ENCODE data around the gene HCRTR1.

Gene HCRTR1

GRCh38 chr1:31626223-31627207 is 9.0 kb downstream of the HCRTR1 start:
- DNase-seq (ENCODE audit: low read depth, low spot score): no peak

DNA sequence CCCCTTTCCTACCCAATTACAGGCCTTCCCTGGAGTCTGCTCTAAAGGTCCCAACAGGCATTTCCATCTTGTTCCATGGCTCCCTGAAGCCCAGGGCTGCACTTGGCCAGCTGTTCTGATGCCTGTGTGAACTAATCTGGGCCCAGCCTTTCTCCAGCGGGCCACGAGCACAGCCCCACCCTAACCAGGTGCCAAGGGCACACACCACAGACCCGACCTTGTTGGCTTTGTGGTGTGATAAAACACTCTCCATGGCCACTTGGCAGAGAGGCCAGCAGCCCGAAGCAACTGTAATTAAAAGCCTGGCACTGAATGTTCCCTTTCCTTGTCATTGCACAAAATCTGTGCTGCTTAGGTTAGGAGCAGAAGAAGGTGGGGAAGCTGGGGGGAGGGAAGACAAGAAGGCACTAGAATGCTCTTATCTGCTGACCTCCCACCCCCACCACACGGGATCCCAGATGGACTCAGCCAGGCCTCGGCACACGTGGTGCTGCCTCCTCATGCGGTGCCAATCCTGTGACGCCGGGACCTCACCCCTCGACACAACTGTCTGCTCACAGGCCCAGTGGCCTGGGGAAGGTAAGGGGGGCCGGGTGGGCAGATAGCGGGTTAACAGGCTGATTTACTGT is 9.9 kb downstream of the HCRTR1 start:
- no peak for DNase-seq (ENCODE audit: low read depth, low spot score)

DNA sequence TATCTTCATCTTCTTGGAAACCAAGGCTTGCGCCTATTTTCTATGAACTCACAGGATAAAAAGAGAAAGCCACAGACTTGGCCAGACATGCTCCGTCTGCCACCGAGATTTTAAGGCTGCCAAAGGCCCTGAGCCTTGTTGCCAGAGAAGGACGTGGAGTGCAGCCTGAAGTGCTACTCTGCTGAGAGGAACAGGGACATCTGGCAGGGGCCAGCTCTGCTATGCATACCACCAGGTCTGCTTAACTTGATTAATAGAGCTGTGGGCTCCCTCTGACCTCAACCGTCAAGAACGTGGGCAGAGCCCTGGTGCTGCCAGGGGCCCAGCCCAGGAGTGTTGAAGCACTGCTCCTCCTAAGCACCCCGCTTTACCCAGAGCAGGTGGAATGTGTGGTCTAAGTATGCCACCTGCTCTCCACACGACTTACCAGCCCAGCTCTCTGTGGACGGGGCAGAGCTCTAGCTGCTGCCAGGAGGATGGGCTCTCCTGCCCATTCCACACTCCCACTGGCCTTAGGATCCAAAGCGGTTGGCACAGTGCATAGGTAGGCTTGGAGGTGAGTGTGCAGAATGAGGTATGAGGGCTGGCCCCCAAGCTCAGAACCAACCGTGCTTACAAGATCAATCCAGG is 10.6 kb downstream of the HCRTR1 start:
- no peak for DNase-seq (ENCODE audit: low read depth, low spot score)

GRCh38 chr1:31628931-31629556 is 11.6 kb downstream of the HCRTR1 start:
- DNase-seq (ENCODE audit: low read depth, low spot score): no peak

- no peak for DNase-seq (ENCODE audit: low read depth, low spot score)
These were observed 15.2 kb downstream of the HCRTR1 start for GRCh38 chr1:31632649-31633048.

- no peak for DNase-seq (ENCODE audit: low read depth, low spot score)
These were observed 15.6 kb downstream of the HCRTR1 start for GRCh38 chr1:31633117-31633516.

- no peak for DNase-seq (ENCODE audit: low read depth, low spot score)
These were observed 20.6 kb downstream of the HCRTR1 start for GRCh38 chr1:31637915-31638673.

DNA sequence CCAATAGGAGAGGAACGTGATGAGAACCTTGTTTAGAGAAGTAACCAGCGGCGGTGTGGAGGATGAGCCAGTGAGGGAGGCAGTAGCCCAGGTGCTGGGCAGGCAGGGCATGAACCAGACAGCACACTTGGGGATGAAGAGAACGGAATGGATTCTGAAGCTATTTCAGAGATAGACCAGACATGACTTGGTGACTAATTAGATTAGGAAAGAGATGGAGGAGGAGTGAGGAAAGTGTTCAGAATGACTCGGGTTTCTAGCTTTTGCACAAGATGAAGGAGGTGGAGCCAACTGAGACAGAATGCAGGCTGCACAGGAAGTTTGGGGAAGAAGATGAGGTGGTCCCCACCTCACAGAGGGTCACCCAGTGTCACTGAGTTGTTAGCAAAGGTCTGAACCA is 22.1 kb downstream of the HCRTR1 start:
- DNase-seq (ENCODE audit: low read depth, low spot score): no peak

DNA sequence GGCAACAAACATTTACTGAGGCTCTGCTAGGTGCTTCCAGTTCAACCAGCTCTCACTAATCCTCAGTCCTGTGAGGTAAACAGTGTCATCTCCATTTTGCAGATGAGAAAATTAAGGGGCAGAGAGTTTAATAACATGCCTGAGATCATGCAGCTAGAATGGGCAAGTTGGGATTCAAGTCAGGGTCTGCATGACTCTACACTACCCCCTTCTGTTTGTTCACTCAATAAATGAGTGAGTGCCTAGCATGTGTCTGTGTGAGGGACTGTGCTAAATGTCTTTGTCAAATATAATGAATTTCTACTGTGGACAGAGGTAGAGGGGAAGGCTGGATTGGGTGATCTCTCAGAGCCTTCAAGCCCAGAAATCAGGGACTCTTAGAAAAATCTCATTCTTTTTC is 22.7 kb downstream of the HCRTR1 start:
- no peak for DNase-seq (ENCODE audit: low read depth, low spot score)

- DNase-seq (ENCODE audit: low read depth, low spot score): no peak
These were observed 23.5 kb downstream of the HCRTR1 start for GRCh38 chr1:31640964-31641363.

- no peak for DNase-seq (ENCODE audit: low read depth, low spot score)
These were observed 24.9 kb downstream of the HCRTR1 start for GRCh38 chr1:31642366-31642765.

DNA sequence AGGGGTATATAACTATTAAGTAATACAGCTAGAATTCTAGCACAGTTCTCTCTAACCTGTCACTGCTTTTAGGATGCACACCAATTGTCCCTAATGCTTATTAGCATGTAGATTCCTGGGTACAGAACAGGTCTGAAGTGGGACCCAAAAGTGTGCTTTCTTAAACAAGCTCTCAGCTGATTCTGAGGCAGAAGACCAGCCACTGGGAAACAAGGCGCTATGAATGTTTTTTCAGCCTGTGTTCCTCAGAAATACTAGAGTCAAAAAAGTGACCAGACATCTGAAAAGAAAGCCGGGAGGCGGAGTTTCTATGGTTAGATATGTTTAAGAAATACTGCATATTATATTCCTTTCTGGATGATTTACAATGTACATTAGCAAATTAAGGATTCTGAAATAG is 25.4 kb downstream of the HCRTR1 start:
- DNase-seq (ENCODE audit: low read depth, low spot score): no peak

DNA sequence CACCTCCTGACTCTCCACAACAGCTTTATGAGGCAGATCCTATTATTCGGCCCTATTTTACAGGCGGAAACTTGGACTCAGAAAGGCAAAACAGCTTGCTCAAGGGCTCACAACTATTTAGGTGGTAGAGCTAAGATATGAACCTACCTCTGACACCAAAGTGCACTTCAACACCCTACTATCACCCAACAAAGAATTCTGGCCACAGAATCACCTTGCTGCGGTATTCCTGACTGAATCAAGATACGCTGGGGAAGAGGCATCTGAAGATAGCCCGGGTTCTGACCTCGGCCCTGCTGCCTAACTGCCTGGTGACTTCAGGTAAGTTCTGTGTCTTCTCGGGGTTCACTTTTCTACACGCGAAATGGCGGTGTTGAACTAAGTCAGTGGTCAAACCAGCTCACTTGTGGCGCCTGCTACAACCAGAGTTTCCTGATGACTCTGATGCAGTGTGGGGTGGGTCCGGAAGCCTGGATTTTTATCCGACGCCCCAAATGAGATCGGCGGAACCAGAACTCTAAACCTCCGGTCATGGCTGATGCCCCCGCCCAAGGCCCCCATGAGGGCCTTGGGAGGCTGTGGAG is 26.6 kb downstream of the HCRTR1 start:
- DNase-seq (ENCODE audit: low read depth, low spot score): no peak

GRCh38 chr1:31644560-31645273 is 27.2 kb downstream of the HCRTR1 start, which contains the start of gene PEF1:
Gene PEF1 (minus strand): TSS chr1:31644876. CDS start chr1:31644864, 12 bp downstream.
- peak; percentile 99 for DNase-seq (ENCODE audit: low read depth, low spot score)

DNA sequence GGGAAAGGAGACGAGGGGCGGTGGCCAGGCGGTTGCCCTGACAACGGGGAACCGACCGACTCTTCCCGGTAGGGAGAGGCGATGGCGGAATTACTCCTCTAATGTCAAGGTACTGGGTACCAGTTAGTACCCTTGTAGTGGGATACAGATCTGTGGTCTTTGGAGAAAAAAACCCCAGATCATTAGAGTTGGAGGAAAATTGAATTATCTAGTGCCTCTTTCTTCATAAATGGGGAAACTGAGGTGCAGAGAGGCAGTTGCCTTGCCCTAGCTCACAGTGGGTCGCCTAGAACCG is 27.7 kb downstream of the HCRTR1 start:
- no peak for DNase-seq (ENCODE audit: low read depth, low spot score)

DNA sequence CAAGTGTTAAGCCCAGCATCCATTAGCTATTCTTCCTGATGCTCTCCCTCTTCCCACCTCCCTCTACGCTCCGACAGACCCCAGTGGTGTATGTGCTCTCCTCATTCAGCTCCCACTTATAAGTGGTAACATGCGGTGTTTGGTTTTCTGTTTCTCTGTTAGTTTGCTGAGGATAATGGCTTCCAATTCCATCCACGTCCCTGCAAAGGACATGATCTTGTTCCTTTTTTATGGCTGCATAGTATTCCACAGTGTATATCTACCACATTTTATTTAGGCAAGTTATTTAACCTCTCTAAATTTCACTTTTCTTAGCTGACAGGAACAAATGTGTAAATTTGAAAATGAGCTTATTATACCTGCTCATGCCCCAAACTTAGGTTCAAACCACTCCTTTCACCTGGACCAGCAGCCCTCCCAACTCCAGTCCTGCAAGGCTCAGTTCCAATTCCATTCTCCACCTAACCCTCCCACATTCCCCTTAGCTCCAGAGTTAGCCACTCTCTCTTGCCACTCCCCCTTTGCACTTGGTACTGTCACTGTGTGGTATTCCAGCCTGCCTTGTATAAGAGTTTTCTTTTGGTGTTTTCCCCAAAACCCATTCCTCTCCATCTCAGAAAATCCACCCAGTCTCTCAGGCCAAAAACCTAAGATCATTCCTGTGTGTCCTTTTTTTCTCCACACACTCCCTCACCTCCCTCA is 28.9 kb downstream of the HCRTR1 start:
- DNase-seq (ENCODE audit: low read depth, low spot score): no peak

GRCh38 chr1:31647106-31647505 is 29.6 kb downstream of the HCRTR1 start:
- no peak for DNase-seq (ENCODE audit: low read depth, low spot score)

DNA sequence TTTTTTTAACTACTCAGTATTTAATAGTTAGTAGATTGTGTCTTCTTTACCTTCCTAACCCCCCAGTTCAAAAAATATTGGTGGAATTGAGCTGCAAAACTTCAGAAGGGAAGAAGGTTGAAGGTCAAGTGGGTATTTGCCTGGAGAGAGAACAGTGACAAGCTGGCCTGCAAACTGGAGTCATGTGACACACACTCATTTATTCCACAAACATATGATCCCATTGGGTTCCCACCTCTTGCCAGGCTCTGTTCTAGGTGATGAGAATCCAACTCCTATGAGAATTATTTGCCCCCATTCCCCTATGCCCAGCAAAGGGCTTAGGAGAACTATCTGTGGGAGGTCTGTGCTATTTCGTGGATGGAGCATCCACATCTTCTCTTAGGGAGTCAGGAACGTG is 30.7 kb downstream of the HCRTR1 start:
- DNase-seq (ENCODE audit: low read depth, low spot score): no peak

DNA sequence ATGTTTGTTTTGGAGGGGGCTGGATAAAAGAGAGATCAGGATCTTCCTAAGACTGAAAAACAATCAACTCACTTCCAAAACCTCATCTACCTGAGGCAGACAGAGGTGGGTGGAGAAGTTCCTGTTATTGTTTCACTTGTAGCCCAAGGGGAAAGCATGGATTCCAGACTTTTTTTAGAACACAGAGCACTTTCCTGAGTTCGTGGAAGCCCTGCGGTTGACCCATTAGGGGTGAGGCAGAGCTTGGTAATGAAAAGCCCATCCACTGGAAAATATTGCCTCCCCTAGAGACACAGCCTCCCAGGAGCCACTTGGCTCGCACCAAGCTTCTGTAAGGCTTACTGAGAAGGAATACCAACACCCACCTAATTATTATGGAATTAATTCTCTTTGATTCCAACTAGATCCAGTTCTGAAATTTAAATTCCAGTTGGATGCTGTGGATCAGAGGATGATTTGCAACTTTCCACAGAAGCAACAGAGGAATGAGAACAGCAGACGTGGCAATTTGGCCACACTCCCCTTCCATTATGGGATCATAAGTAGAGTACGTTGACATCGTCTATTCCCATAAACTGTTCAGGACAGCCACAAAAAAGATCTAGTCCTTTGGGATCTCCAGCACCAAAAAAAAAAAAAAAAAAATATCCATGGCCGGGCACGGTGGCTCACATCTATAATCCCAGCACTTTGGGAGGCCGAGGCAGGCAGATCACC is 31.3 kb downstream of the HCRTR1 start:
- DNase-seq (ENCODE audit: low read depth, low spot score): no peak
